GM06990 (cell line): Measurements from ENCODE around the gene PID1.

Experiments used
- DNase-seq: peaks from one replicate; pipeline ENCODE4 v3.0.0-alpha.2; 2011; ENCODE audit not compliant: insufficient read length; ENCODE audit errors: extremely low read depth
- H3K27me3 ChIP-seq: replicated peaks from 2 replicates; pipeline ENCODE4 v1.6.0; 2011; ENCODE audit warnings: low read length; ENCODE audit not compliant: control insufficient read depth, insufficient read depth
- H3K36me3 ChIP-seq: 2 replicates; pipeline ENCODE4 v1.5.1; 2011; ENCODE audit warnings: low read length; ENCODE audit not compliant: control insufficient read depth, insufficient read depth
- H3K4me3 ChIP-seq: replicated peaks from 2 replicates; pipeline ENCODE4 v1.5.1; 2011; ENCODE audit warnings: low read depth, mild to moderate bottlenecking, control low read depth, low read length
- TF ChIP-seq, protein P1 (sequence below): IDR thresholded peaks from 2 replicates; pipeline ENCODE4 v1.5.1; 2011; ENCODE audit warnings: low read length, control low read depth, mild to moderate bottlenecking, inconsistent platforms; ENCODE audit not compliant: insufficient read depth, poor library complexity, severe bottlenecking

The PID1 gene

DNA sequence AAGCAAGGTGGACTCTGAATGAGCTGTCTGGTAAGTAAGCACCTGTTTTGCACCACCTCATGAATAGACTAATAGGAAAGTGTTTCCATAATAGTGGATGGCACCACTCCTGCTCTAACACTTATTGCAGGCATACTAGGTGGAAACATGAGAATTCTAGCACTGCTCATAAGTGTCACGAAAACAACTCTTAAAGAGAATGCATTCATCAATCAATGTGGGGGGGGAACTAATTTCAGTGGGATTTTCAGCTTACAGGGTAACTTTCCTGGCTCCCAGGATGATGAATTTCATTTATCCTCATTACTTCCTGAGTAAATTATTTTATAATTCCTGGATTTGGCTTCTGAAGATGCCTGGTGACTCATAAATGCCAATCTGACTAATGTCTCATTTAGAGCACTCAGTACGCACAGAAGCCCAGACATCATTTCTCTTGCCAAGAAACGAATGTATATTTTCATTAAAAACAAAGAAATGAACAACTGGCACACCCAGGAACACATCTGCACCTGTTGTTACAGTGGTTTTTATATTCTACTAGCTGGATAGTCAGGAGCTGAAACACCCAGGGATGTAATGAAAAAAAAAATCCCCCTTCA is 129.6 kb downstream of the PID1 start:
- TF ChIP-seq, protein P1, sequence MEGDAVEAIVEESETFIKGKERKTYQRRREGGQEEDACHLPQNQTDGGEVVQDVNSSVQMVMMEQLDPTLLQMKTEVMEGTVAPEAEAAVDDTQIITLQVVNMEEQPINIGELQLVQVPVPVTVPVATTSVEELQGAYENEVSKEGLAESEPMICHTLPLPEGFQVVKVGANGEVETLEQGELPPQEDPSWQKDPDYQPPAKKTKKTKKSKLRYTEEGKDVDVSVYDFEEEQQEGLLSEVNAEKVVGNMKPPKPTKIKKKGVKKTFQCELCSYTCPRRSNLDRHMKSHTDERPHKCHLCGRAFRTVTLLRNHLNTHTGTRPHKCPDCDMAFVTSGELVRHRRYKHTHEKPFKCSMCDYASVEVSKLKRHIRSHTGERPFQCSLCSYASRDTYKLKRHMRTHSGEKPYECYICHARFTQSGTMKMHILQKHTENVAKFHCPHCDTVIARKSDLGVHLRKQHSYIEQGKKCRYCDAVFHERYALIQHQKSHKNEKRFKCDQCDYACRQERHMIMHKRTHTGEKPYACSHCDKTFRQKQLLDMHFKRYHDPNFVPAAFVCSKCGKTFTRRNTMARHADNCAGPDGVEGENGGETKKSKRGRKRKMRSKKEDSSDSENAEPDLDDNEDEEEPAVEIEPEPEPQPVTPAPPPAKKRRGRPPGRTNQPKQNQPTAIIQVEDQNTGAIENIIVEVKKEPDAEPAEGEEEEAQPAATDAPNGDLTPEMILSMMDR, result no peak
- H3K36me3 ChIP-seq, result no peaks in the 10 kb centered on the region
- no peak for DNase-seq
- no peak overlapping the region for H3K4me3 ChIP-seq
- no peaks in the 10 kb centered on the region for H3K27me3 ChIP-seq

DNA sequence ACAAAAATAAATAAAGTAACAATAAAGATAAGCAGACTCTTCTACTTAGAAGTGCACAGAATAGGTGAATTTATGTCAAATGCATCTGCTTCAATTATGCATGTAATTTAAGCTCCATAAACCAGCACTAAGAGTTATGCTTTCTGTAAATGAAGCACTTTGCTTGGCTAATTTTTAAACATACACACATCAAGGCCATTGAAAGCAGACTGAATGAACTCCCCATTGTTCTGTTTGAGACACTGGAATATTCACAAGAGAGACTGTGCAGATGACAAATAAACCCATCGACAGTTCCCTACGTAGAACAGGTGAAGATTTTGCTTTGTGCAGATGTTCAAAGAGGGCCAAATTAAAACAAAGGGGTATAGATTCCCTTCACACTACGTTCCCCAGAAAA is 133.4 kb downstream of the PID1 start:
- Histone ChIP-seq H3K36me3 (no peaks in the 10 kb centered on the region), H3K27me3 (no peaks in the 10 kb centered on the region; the same call in 1 of the 2 replicates), H3K4me3 (no peak overlapping the region)
- TF ChIP-seq, protein P1, result no peak
- no peak for DNase-seq

DNA sequence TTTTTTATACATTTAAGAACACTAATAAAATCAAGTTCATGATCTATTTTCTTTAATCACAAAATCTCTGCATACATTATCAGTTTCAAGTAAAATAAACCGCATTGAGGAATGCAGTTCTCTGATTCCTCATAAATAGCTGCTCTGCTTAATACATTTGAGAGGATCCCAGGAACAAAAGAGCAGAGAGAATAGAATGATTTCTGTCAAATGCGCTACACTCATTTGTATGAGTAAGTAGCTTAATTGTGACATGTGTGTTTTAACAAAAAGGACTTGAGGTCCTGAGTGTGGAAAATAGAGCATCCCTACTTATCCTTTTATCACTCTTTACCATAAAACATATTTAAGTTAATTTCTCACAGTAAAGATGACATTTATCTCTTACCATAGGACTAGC is 134.0 kb downstream of the PID1 start:
- TF ChIP-seq, protein P1, result no peak
- no peak for DNase-seq
- H3K27me3 ChIP-seq, result no peaks in the 10 kb centered on the region; the same call in 1 of the 2 replicates
- H3K36me3 ChIP-seq, result no peaks in the 10 kb centered on the region
- H3K4me3 ChIP-seq, result no peak overlapping the region

DNA sequence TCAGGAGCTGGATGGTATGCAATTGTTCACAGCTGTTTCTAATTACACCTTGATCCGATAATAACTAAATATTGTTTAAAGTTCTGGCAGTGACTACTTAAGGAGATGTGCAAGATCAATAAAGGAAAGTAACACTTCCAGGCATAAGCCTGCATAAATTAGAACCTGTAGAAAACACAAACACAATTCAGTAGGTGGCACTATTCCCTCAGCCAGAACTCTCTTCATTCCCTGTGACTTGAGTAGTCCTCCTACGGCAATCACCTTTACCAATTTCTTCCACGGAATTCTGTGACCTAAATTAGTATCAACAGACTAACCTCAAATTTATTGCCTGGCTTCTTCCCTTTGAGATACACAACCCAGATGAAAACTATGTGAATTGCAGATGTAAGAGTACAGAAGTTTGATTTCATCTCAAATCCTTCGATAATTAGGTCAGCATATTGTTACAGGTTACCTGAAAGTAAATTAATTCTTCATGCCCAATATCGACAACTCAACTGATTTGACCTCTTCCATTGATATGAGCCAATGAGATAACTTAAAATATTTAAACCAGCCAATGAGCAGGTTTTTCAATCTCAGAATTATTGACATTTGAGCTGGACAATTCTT is 137.8 kb downstream of the PID1 start:
- no peak overlapping the region for H3K4me3 ChIP-seq
- H3K27me3 ChIP-seq, result no peaks in the 10 kb centered on the region; the same call in 1 of the 2 replicates
- DNase-seq, result no peak
- no peaks in the 10 kb centered on the region for H3K36me3 ChIP-seq
- TF ChIP-seq, protein P1, result peak; percentile 18

DNA sequence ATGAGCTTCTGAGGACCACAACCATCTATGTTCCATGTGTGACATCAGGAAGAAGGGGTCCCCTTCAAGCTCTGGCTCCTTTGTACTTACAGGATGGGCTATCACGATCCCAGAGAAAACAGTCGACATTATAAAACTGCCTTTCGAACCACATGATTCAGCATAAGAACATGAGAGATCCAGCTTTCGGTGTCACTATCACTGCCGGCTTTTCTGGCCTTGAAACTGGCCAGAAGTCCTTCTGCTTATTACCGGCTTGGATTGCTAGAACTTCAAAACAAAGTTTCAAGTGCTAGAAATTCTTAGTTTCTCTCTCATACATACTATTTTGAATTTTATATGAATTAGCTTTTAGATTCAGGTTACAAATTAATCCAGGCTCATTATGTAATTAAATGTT is 138.9 kb downstream of the PID1 start:
- no peaks in the 10 kb centered on the region for H3K36me3 ChIP-seq
- H3K4me3 ChIP-seq, result no peak overlapping the region
- TF ChIP-seq, protein P1, result no peak
- no peaks in the 10 kb centered on the region; the same call in 1 of the 2 replicates for H3K27me3 ChIP-seq
- DNase-seq, result no peak
